B cell (primary cell): Measurements from ENCODE around the gene TFAP2B.

Experiments
- CTCF ChIP-seq: fragments of 200-600 bp; IDR thresholded peaks from one replicate; pipeline ENCODE4 v1.8.0; 2022; ENCODE audit warnings: antibody characterized with exemption, mild to moderate bottlenecking
- EZH2 ChIP-seq: IDR thresholded peaks from 2 replicates; pipeline ENCODE4 v1.6.1; 2012; ENCODE audit warnings: borderline replicate concordance, low read depth, mild to moderate bottlenecking, moderate library complexity, low read length; ENCODE audit not compliant: insufficient read depth, poor library complexity, severe bottlenecking

DNA sequence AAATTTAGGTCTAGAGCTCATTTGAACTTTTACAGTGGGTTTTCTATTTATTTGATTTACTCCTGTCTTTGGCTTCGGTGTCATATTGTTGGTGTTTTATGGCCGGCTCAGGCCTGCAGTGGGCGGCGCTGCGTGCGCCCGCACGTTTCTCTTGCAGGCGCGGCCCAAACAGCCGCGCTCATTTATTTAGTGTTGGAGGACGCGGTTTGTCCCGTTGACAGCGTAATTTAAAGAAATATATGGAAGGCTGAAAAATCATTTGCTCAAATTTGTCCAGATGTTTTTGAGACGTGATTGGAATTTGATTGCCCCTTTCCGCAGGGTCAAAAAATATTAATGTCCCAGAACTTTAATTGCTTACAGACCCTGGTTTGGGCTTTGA, 22.1 kb downstream of the TFAP2B start:
- TF ChIP-seq EZH2: no peak
- no peak for TF ChIP-seq CTCF
